CD4-positive, alpha-beta T cell treated with Interleukin-15 for 4 hours (primary cell): ENCODE data around the gene ZNF385D.
"Not testable (repeated sequence)": the region's sequence is repeated elsewhere in the genome, so short reads cannot be mapped to it uniquely, and the experiment has no call there.

Experiments used
- DNase-seq: peaks from one replicate; pipeline ENCODE4 v3.0.0-alpha.2; 2020; ENCODE audit warnings: low spot score

The ZNF385D gene

GRCh38 chr3:21446027-21446426, 305.0 kb downstream of the ZNF385D start:
- DNase-seq = no peak

GRCh38 chr3:21441821-21442220, 309.2 kb downstream of the ZNF385D start:
- DNase-seq = no peak

DNA sequence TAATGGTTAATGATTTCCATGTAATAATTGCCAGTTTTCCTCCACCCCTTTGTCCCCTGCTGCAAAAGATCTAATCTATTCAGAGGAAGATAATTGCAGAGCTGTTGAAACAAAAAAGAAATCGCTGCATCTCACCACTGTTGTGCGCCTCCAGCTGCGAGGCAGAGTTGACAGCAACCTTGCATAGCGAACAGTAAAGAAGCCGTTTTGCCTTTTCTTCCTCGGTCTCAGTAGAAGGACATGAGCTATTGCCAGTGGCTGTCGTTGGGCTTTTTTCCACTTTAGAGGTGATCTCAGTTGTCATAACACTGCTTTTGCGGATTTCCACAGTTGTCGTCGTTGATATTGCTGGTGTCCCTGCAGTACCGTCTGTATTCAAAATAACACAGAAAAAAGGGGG, 314.2 kb downstream of the ZNF385D start:
- no peak for DNase-seq

DNA sequence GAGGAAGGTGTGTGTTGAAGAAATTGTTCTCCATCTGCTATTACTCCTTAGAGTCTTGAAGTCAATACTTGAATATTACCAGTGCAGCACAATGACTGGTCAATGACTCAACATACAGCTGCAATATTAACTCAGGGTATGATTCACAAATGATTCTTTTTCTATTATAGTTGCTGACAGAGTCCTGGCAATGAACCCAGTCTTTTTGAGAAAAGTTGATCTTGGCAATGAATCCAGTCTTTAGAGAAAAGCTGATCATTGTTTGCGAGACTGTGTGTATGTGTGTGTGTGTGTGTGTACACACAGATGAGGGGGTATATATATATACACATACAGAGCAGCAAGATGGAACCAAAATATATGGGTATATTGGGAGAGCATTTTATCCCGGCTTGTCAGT, 315.1 kb downstream of the ZNF385D start:
- DNase-seq = no peak

DNA sequence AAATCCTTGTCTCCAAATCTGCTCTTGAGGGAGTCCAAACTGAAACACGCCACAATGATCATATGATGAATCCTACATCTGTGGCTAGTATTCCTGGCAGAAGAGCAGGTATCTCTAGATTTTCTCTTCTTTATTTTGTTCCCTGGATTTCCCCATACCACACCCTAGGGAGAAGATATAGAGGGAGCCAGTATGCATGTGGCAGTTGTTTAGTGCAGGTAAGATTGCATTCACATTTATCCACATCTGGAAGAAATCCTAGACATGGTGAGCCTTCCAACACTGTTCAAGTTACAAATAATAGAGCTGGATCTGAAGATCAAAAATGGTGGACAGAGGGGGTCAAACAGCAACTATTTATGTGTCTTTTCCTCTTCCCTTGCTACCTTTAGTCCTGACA, 316.7 kb downstream of the ZNF385D start:
- no peak for DNase-seq

- DNase-seq = no peak
These were observed 317.3 kb downstream of the ZNF385D start for GRCh38 chr3:21433751-21434150.

GRCh38 chr3:21426920-21427319, 324.1 kb downstream of the ZNF385D start:
- DNase-seq = no peak

DNA sequence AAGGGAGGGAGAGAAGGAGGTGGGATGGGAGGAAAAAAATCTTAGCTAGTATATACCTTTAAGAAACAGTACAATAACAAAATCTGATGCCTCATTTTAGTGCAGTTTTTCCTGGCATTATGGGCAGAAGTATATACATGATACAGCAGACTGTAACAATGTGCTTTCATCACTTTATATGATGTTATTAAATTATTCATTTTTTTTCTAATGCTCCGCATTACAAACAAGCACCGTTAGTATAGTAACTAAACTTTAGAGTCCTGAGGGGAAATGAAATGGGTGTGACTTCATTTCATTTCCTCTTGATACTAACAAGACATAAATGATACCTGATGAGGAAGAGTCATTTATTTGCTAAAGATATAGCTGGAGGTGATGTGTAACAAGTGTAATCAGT, 325.3 kb downstream of the ZNF385D start:
- no peak for DNase-seq

DNA sequence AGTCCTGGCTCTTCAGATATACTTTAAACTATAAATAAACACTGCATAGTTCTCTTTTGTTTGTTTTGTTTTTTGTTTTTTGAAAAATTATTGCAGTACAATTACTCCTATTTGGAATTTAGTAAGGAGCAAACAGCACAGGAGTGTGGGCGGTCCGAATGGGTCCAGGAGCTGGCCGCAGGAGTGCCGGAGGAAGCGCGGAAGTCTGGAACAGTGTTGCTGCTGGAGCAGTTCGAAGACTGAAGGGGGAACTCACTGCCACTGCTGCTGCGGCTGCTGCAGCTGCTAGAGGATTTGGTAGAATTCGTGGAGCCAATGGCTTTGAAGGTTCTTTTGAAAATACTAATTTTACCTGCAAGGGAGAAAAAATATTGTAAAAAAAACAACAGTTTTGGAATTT, 329.9 kb downstream of the ZNF385D start:
- DNase-seq = no peak

DNA sequence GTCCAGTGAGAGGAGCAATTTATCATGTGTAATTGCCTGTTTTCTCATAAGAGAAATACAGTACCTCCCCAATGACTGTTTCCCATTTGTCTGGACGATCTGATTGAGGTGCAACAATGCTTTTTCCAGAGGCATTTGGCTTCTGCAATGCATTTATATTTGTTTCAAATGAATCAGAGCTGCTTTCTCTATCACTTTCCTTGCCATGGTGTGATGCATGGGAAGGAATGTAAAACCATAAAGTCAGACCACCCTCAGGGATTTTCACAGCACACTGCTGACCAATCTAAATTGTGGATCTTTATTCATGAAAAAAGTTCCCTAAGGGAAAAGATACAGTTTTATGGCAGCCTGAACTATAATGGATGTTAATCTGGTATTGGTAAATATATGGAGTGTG, 333.0 kb downstream of the ZNF385D start:
- no peak for DNase-seq

GRCh38 chr3:21414506-21414905, 336.5 kb downstream of the ZNF385D start:
- no peak for DNase-seq

- no peak for DNase-seq
These were observed 340.0 kb downstream of the ZNF385D start for GRCh38 chr3:21411058-21411457.

DNA sequence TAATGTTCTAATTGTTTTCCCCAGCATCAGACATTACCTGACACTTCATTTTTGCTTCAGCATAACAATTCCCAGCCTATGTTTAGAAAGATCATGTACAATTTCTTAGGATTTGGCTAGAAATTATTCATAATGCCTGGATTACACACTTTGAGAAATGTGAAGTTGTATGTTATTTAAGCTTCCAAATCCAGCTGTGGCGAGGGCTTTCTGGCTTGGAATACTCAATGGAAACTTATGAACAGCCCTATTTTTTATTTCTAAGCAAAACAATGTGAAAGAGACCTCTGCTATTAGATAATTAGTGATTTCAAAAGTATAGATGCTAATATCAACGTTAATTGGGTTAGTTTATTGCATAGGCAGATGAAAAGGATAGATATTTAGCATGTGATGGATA, 341.6 kb downstream of the ZNF385D start:
- DNase-seq = no peak

- DNase-seq = no peak
These were observed 343.3 kb downstream of the ZNF385D start for GRCh38 chr3:21407743-21408142.

DNA sequence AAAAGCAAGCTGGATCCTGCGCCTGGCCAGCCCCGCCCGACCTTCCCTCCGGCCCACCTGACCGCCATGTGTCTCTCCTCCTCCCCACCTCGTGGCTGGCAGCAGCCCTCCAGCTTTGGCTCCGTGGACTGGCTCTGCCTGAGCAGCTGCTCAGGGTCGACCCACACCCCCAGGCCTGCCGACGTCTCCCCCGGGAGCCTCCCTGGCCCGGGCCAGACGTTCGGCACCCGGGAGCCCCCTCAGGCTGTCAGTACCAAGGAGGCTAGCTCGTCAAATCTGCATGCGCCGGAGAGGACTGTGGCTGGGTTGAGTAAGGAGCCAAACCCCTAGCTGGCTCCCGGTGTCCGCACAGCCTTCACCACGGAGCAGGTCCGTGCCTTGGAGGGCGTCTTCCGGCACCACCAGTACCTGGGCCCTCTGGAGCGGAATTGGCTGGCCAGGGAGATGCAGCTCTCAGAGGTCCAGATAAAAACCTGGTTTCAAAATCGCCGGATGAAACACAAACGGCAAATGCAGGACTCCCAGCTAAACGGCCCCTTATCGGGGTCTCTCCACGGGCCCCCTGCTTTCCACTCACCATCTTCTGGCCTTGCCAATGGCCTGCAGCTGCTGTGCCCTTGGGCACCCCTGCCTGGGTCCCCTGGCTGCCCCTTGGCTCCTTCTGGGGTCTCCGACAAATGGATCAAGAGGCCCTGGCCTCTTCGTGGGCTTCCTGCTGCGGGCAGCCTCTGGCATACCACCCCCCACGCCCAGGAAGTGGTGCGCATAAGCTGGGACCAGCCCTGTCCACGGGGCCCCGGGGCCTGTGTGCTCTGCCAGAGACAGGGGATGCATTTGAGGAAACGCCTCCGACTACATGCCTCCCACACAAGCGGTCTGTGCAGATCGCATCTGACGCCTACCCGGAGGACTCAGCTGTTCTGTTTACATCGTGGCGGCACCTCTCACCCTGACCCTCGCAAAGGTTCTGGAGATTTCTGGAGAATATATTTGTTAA, 345.0 kb downstream of the ZNF385D start:
- no peak for DNase-seq

DNA sequence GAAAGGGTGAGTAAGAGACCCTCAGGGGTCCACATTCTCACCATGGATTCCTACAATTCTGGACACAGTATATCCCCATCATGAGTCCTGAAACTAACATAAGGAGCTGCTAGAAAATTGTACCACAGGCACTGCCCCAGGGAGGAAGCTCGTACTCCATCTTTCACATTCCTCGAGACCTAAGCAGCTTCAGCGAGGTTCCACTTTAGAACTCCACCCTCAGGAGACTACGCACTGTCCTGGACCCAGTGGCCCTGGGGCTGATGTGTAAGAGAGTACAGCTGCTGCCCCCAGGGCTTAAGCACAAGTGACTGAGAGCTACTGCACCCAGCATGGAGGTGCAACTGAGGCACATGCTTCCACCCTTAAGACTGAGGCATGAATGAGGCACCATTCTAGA, 352.5 kb downstream of the ZNF385D start:
- DNase-seq = no peak

DNA sequence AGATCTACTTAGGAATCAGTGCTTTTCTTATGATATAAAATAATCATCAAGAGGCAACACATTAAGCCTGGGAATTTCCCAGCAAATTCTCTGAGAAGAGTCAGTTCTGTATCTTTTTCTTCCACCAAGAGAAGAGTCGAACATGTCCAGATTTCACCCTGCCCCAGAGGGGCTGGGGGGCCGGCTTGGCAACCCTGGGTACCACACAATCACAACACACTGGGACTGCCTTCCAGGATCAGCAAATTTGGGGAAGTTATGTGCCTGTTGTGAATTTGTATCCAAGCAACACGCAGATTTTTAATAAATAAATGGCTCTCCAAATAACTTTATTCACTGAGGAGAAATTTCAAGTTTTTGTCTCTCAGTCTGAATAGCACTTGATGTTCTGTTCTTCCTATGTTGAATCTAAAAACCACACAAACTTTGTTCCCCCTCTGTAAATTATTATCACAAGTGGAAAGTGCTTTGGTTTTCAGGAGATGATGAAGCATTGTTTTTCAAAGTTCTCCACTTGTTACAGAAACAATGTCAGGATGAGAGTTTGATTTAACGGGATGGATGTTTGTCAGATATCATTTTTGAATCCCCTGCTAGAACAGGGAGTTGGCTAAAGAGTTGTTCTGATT, 357.2 kb downstream of the ZNF385D start:
- DNase-seq = no peak

- DNase-seq = no peak
These were observed 358.5 kb downstream of the ZNF385D start for GRCh38 chr3:21392526-21392925.

DNA sequence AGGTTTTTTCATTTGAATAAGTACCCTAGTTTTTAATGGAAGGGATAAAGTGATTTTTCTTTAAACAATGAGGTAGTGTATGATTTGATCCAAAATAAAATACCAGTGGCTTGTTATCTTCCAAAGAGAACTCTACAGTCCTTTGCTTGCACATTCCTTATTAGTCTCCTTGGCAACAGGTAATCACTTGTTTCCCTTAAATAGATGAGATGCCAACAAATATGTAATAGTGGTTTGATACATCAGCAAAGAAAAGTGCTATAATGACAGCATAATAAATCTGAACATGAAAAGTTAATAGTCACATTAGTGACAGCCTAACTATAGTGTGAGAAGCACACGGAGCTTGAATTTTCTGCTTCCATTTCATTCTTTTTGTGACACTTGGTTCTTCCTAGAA, 360.2 kb downstream of the ZNF385D start:
- no peak for DNase-seq

GRCh38 chr3:21390136-21390535, 360.9 kb downstream of the ZNF385D start:
- no peak for DNase-seq

GRCh38 chr3:21387142-21387826, 363.7 kb downstream of the ZNF385D start:
- not testable (repeated sequence) for DNase-seq

DNA sequence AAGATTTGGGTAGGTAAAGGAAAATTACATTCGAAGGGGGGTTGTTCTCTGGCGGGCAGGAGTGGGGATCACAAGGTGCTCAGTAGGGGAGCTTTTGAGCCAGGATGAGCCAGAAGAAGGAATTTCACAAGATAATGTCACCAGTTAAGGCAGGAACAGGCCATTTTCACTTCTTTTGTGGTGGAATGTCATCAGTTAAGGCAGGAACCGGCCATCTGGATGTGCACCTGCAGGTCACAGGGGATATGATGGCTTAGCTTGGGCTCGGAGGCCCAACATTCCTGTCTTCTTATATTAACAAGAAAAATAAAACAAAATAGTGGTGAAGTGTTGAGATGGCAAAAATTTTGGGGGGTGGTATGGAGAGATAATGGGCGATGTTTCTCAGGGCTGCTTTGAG, 373.0 kb downstream of the ZNF385D start:
- not testable (repeated sequence) for DNase-seq
